Activated CD4-positive, alpha-beta memory T cell treated with anti-CD3 and anti-CD28 coated beads for 36 hours (primary cell): ENCODE data around the gene OAT. TPM values are rescaled to one million over a fixed set of nuclear protein-coding genes. Genes with fewer than 3 reads are reported as not detected.

Experiments used
- CTCF ChIA-PET: fragments of 350-600 bp; sonication (Branson Sonifier 250); formaldehyde crosslinking; loops from one replicate; lab custom pipeline; 2021; ENCODE audit warnings: antibody characterized with exemption, inconsistent platforms; lab: Charles Lee
- POLR2A ChIA-PET: fragments of 350-600 bp; sonication (Branson Sonifier 250); formaldehyde crosslinking; loops from one replicate; lab custom pipeline; 2021; ENCODE audit warnings: antibody characterized with exemption; lab: Charles Lee
- DNase-seq: peaks from one replicate; pipeline ENCODE4 v3.0.0-alpha.2; 2020
- H3K27ac Mint-ChIP-seq: one replicate; pipeline ENCODE4 v1.8.0; 2021; ENCODE audit warnings: mixed read lengths
- H3K27me3 Mint-ChIP-seq: one replicate; pipeline ENCODE4 v1.8.0; 2021; ENCODE audit warnings: mixed read lengths
- H3K36me3 Mint-ChIP-seq: one replicate; pipeline ENCODE4 v1.8.0; 2021; ENCODE audit warnings: mixed read lengths
- H3K4me1 Mint-ChIP-seq: one replicate; pipeline ENCODE4 v1.8.0; 2021; ENCODE audit warnings: low read depth, mixed read lengths
- H3K4me3 Mint-ChIP-seq: one replicate; pipeline ENCODE4 v1.8.0; 2021; ENCODE audit warnings: mild to moderate bottlenecking, mixed read lengths
- H3K9me3 Mint-ChIP-seq: one replicate; pipeline ENCODE4 v1.8.0; 2021; ENCODE audit warnings: mixed read lengths
- intact Hi-C: fragments of 100-400 bp; cut with micrococcal nuclease; formaldehyde crosslinking; loops from one replicate; pipeline ENCODE4 v1.15.1; 2023
- total RNA-seq, 2 experiments: library from RNA; stranded (reverse); gene quantifications; one replicate each; pipeline ENCODE4 v1.2.3, GENCODE V29; 2021

OAT gene
- total RNA-seq, 2 experiments from 2014 or later = 34.6 to 38.1 TPM

DNA sequence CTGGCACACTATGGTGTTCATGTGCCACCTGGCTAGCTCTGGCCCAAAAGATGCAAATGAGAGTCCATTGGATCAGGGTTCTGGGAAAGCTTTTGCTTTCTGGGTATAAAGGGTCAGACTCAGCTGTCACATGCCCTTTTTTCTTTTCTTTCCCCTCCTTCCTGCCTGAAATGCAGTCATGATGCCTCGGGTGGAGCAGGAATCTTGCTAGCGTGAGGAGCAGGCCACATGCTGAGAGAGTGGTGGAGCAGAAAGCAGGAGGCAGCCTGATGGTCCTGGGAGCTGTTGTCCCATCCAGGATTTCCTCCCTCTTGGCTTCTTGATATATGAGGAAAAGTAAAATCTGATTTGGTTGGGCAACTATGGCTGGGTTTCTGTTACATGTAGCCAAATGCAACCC is 40.2 kb upstream of the OAT start:
- Mint-ChIP-seq H3K4me1 (peaks cover 2% of the 10 kb centered on the region), H3K36me3 (no peaks in the 10 kb centered on the region), H3K27me3 (peaks cover 20% of the 10 kb centered on the region), H3K27ac (no peak overlapping the region), H3K4me3 (no peak overlapping the region), H3K9me3 (no peaks in the 10 kb centered on the region)
- no peak for DNase-seq
- POLR2A ChIA-PET = no interaction called here
- intact Hi-C loops = no loop called here
- CTCF ChIA-PET = interaction anchor here (1.3 kb wide), 1 partner anchor 9 kb away, joined by 4 read pairs; the partner anchor contains the start of gene NKX1-2

DNA sequence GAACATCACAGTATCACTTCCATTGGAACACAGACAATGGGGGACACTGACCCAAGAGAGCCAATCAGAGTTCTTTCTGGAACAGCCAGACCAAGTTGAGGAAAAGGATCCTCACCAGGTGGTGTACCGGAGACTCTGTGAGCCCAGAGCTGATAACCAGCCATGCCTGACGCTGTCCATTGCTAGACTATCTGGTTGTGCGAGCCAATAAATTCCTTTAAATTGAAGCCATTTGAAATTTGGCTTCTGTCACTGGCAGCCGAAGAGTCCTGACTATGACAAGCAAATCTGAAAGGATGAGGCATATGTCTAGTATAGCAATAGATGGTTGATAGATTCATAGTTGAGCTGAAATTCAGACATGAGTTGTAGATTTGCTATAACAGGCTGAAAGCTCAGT is 39.8 kb upstream of the OAT start:
- Mint-ChIP-seq H3K4me1 (peaks cover 2% of the 10 kb centered on the region), H3K9me3 (no peaks in the 10 kb centered on the region), H3K36me3 (no peaks in the 10 kb centered on the region), H3K4me3 (no peak overlapping the region), H3K27ac (no peak overlapping the region), H3K27me3 (peaks cover 24% of the 10 kb centered on the region)
- ChIA-PET CTCF (interaction anchor here (1.3 kb wide), 1 partner anchor 9 kb away, joined by 4 read pairs; the partner anchor contains the start of gene NKX1-2), POLR2A (no interaction called here)
- intact Hi-C loops = no loop called here
- DNase-seq = no peak

DNA sequence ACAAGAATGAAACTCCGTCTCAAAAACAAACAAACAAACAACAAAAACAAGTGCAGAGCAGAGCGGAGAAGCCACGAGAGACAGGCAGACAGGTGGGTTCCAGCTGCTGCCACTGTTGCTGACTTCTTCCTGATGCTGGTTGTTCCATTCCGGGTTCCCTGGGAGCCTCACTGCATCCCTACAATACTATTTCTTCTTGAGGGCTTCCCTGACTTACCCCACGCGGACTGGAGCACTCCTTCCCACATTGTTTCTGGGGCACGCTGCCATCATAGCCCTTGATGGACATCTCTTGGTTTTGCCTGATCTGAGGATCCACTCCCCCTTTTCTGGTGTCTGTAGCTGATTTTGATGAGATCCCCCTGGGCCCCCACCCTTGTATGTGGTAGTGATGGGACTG is 36.7 kb upstream of the OAT start:
- no peak for DNase-seq
- CTCF ChIA-PET = interaction anchor here (0.8 kb wide), 1 partner anchor 11 kb away, joined by 4 read pairs; no protein-coding TSS in a partner anchor
- intact Hi-C loops = no loop called here
- POLR2A ChIA-PET = no interaction called here
- Mint-ChIP-seq H3K9me3 (no peaks in the 10 kb centered on the region), H3K36me3 (no peaks in the 10 kb centered on the region), H3K4me3 (no peak overlapping the region), H3K4me1 (peaks cover 5% of the 10 kb centered on the region), H3K27ac (no peak overlapping the region), H3K27me3 (peaks cover 48% of the 10 kb centered on the region)

DNA sequence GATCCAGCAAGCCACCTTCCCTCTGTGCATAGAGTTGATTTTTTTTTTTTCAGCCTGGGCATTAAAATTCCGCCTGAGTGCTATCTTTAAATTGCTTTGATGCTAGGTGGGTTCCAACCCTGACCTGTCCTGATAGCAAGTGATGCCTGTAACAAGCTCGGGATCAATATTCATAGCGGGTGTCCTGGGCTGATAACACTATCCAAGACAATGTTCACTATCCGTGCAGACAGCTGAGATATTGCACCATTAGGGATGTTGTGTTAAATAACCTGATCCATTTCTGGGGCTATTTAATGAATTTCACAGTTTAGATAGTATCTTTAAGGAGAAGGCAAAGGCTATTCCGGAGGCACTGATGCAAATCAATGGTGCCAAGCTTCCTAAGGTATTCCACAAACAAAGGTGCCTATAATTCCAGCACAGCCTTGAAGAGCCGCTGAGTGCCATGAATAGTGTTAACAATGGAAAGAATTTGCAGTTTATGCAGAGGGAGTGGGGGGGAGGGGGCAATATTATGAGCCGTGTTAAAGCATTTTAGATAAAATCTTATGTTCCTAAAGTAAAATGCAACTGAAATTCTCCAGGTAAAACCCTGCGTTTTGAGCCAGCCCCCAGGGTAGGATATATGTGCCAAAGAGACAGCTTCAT is 35.4 kb upstream of the OAT start:
- Mint-ChIP-seq H3K4me1 (peaks cover 11% of the 10 kb centered on the region), H3K36me3 (no peaks in the 10 kb centered on the region), H3K27me3 (peaks cover 56% of the 10 kb centered on the region), H3K27ac (no peak overlapping the region), H3K4me3 (no peak overlapping the region), H3K9me3 (no peaks in the 10 kb centered on the region)
- intact Hi-C loops = no loop called here
- CTCF ChIA-PET = no interaction called here
- no peak for DNase-seq
- POLR2A ChIA-PET = no interaction called here

DNA sequence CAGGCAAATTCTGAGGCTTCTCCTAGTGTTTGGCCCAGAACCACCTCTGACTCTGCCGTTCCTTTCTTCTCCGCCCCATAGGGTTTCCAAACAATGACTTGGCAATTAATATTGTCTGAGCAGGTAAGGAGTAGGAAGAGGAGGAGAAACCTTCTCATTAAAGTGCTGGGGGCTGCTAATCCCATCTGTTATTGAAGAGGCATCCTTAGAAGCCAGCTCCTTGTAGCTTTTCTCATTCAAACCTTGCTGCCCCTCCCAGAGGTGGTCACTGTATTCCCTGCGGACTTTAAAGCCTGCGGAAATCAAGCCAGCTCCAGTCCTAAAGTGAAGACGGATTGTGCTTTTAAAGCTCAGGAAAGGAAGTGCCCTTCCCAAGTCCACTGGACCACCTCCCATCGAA is 32.6 kb upstream of the OAT start:
- Mint-ChIP-seq H3K27ac (no peak overlapping the region), H3K9me3 (no peaks in the 10 kb centered on the region), H3K4me1 (peaks cover 24% of the 10 kb centered on the region), H3K27me3 (peaks cover 76% of the 10 kb centered on the region), H3K4me3 (no peak overlapping the region), H3K36me3 (no peaks in the 10 kb centered on the region)
- intact Hi-C loops = no loop called here
- POLR2A ChIA-PET = no interaction called here
- CTCF ChIA-PET = no interaction called here
- no peak for DNase-seq

DNA sequence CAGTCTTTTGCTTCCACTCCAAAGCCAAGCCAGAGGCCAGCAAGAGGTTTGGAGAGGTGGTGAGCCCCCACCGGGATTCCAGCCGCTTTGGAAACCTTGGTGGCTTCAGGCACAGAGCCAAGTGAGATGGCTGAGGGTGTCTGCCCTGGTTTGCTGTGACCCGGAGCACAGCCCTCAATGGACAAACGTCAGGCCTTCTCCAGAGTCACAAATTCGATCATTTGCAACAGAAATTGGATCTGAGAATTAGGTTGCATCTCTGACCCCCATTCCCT is 32.0 kb upstream of the OAT start:
- POLR2A ChIA-PET = no interaction called here

DNA sequence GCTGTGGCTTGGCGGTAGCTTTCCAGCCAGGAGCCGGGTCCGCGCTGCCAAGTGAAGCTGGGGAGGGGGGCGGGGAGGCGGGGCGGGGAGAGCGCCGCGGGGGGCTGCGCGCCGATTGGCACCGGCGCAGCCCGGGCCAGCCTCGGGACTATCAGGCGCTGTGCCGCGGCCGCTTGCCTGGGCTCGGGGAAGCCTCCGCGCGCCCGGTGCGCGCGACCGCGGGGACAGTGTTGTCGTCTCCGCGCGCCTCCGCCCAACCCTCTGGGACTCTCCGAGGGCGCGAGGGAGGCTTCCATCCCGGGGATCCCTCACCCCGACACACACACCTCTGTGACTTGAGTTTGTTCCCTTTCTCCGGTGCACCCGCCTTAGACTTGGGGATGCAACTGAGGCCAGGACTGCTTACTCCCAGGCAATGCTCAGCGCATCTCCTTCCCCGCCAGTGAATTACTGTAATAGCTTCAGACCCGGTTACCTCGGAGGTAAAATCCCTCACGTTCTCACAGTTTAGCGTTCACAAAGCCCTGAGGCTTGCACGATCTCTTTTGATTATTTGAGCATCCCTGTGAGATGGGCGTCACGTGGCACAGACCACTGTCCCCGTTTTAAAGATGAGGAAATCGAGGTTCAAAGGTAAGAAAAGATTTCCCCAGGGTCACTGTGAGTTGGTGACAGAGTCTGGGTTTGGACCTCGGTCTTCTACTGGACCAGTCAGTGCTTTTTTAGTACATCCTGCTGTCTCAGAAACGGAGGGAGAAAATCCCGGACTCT is 31.5 kb upstream of the OAT start, which contains the start of gene NKX1-2:
NKX1-2 (minus strand) TSS at position 24 of the 771 bp plus-strand sequence. CDS start 92 bp downstream, outside the sequence.
- Mint-ChIP-seq H3K4me3 (peak within 1 kb of the TSS; percentile 26), H3K27me3 (peaks cover 78% of the 10 kb centered on the region), H3K4me1 (peaks cover 24% of the 10 kb centered on the region), H3K36me3 (no peaks in the 10 kb centered on the region), H3K9me3 (no peaks in the 10 kb centered on the region), H3K27ac (no peak within 1 kb of the TSS)
- intact Hi-C loops = no loop called here
- CTCF ChIA-PET = interaction anchor here (1.5 to 1.6 kb wide), 2 partner anchors 9 to 10 kb away, joined by 4 read pairs; no protein-coding TSS in a partner anchor
- no peak for DNase-seq
- POLR2A ChIA-PET = no interaction called here

More for the DNA sequence above, 32.0 kb upstream of the OAT start:
- Mint-ChIP-seq H3K9me3 (no peaks in the 10 kb centered on the region), H3K4me1 (peaks cover 24% of the 10 kb centered on the region), H3K4me3 (no peak overlapping the region), H3K27me3 (peaks cover 77% of the 10 kb centered on the region), H3K27ac (no peak overlapping the region), H3K36me3 (no peaks in the 10 kb centered on the region)
- no peak for DNase-seq
- intact Hi-C loops = no loop called here
- CTCF ChIA-PET = no interaction called here

DNA sequence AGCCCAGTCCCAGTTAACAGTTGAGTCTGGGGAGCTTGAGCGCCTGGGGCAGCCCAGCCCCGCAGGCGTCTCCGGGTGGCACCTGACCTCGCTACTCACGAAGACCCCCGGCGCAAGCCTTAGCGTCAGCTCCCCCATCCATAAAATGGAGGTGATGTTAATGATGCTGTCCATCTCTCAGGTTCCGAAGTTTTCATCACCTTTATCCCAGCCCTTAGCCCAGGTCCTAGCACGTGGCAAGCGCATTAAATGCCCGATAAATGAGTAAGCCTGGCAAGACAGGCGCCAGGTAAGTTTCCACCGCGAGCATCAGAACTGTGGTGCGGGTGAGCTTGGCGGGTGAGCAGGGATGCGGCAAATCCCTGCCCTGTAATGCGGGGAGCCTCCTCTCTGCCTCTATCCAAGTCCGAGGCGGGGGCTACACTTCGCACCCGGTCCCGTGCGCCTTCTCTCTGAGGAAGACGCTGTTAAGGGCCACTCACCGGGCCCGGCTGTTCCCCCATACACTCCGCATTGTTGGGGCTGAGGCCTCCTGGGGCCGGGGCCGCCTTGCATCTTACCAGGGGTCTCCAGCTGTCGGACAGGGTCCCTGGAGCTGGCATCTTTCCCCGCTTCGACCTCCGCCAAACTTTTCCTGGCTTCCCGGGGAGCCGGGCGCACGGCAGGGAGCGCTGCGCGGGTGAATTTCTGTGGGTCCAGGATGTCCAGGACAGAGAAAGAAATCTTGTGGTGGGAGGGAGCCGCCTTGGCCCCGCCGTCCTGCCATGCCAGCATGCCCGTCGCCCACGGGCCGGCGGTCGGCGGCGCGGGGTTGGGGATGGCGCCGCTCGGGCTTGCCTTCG is 30.7 kb upstream of the OAT start:
- Mint-ChIP-seq H3K9me3 (no peaks in the 10 kb centered on the region), H3K27ac (no peak overlapping the region), H3K4me3 (peak overlapping the region; percentile 20), H3K36me3 (no peaks in the 10 kb centered on the region), H3K4me1 (peaks cover 24% of the 10 kb centered on the region), H3K27me3 (peaks cover 75% of the 10 kb centered on the region)
- intact Hi-C loops = loop anchor here (10.0 kb wide), 1 partner anchor 1315 kb away; the partner anchor contains the start of gene HMX3
- POLR2A ChIA-PET = no interaction called here
- CTCF ChIA-PET = interaction anchor here (1.5 to 1.6 kb wide), 2 partner anchors 9 to 11 kb away, joined by 4 read pairs; no protein-coding TSS in a partner anchor
- DNase-seq = no peak

DNA sequence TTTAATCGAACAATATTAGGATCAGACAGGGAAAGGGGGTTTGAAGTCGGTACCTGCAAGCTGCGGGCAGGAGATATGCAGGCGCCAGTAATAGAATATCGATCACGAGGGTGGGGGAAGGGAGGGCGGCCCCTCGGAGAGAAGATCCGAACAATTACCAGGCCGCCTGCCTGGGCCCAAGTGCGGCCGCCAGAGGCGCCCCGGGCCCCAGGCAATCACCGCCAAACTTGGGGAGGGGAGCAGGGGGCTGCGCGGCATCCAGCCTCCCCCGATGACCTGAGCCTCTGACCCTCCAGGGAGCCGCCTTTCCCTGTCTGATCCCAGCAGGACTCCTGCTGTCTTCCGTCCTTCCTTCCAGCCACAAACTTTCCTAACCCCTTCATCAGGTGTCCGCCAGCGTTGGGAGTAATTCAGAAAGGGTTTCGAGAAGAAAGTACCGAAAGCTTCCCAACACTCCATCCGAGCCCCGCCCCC is 30.0 kb upstream of the OAT start:
- Mint-ChIP-seq H3K4me3 (no peak overlapping the region), H3K9me3 (no peaks in the 10 kb centered on the region), H3K4me1 (peaks cover 24% of the 10 kb centered on the region), H3K36me3 (no peaks in the 10 kb centered on the region), H3K27ac (no peak overlapping the region), H3K27me3 (peaks cover 70% of the 10 kb centered on the region)
- ChIA-PET POLR2A (no interaction called here), CTCF (interaction anchor here (1.5 to 1.6 kb wide), 2 partner anchors 10 to 12 kb away, joined by 4 read pairs; no protein-coding TSS in a partner anchor)
- intact Hi-C loops = loop anchor here (10.0 kb wide), 1 partner anchor 1314 kb away; the partner anchor contains the start of gene HMX3
- DNase-seq = no peak

DNA sequence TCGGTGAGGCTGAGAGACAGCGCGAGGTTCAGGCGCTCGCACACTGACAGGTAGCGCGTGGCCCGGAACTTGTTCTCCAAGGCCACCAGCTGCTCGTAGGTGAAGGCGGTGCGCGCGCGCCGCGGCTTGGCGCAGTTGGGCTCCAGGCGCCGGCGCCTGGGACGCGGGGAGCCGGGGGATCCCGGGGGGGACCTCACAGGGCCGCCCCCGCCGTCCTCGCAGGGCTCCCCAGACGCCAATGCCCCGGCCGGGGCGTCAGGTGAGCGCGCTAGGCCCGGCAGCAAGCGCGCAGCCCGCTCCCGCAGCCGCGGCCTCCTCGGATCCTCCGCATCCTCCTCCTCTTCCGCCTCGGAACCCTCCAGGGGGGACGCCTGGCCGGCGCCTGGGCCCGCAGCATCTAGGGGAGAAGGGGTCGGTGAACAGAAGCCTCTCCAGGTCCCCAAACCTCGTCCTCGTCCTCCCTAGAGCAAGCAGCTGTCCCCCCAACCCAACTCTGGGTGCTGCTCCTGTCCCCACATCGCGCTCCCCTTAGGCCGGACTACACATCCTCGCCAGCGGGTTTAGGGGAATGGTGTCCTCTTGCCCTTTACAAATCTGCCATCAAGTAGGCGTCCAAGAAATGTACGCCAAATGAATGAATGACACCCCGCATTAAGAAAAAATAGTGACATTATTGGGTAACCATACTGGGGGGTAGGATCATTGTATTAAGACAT is 29.2 kb upstream of the OAT start:
- DNase-seq = no peak
- intact Hi-C loops = loop anchor here (10.0 kb wide), 1 partner anchor 1313 kb away; the partner anchor contains the start of gene HMX3

More for the DNA sequence above, 29.2 kb upstream of the OAT start:
- peaks cover 66% of the 10 kb centered on the region for H3K27me3 Mint-ChIP-seq
- CTCF ChIA-PET = no interaction called here
- H3K9me3 Mint-ChIP-seq = no peaks in the 10 kb centered on the region
- H3K4me1 Mint-ChIP-seq = peaks cover 24% of the 10 kb centered on the region
- POLR2A ChIA-PET = no interaction called here
- peak overlapping the region; percentile 12 for H3K4me3 Mint-ChIP-seq
- H3K36me3 Mint-ChIP-seq = no peaks in the 10 kb centered on the region
- H3K27ac Mint-ChIP-seq = no peak overlapping the region
